ENCODE results near the gene GRIK4. TPM values are rescaled to one million over a fixed set of nuclear protein-coding genes. Genes with fewer than 3 reads are reported as not detected.
A peak's percentile ranks its signal among the peaks of the same experiment; 100 is the strongest.

GRIK4 gene
- total and polyA plus RNA-seq, 2 of the 4 experiments (the other 2 are of a cell fraction) = 0.18 to 0.38 TPM

GRCh38 chr11:120564573-120565311 lies 53.2 kb downstream of the GRIK4 start:
- peak overlapping the region; percentile 45; the same call in 1 of the 3 replicates for H2BK15ac ChIP-seq (ENCODE audit: low read depth, low read length)
- H3K4me1 ChIP-seq (ENCODE audit: control insufficient read depth, insufficient read depth, low read length) = peaks cover 6% of the 10 kb centered on the region
- H3K4me3 ChIP-seq (ENCODE audit: insufficient read depth, low read depth, low read length) = peak overlapping the region; percentile 15; the same call in 1 of the 2 replicates
- no peaks in the 10 kb centered on the region for H4K20me1 ChIP-seq (ENCODE audit: insufficient read depth, low read length)
- H2BK20ac ChIP-seq (ENCODE audit: low read depth, low read length) = peak overlapping the region; percentile 23; the same call in 1 of the 2 replicates
- H3K4me2 ChIP-seq (ENCODE audit: low read depth, low read length) = peak overlapping the region; percentile 65
- H3K9me1 ChIP-seq (ENCODE audit: insufficient read depth, low read length) = no peaks in the 10 kb centered on the region
- WGBS, 2 experiments (ENCODE audit: extremely low coverage in 2 of 2, insufficient read length in 1 of 2) = 7% methylated on average over 34 of the region's 75 CpGs; no CpG with 5 or more reads in 1 of the 2 experiments
- no TSS peak for BruUV-seq (replicated peaks)
- CTCF ChIA-PET = interaction anchor here (0.7 to 1.4 kb wide), 2 partner anchors 18 to 27 kb away, joined by 3 to 4 read pairs; no protein-coding TSS in a partner anchor
- in situ Hi-C loops (cut with MboI; ENCODE audit: low sequenced_read_pairs) = no loop called here
- peak overlapping the region; percentile 88 for H2AFZ ChIP-seq (replicated peaks; ENCODE audit: low read length, poor library complexity)
- peak overlapping the region; percentile 15; the same call in 1 of the 2 replicates for H2AK5ac ChIP-seq (ENCODE audit: low read depth, low read length)
- H2BK120ac ChIP-seq (ENCODE audit: low read depth, low read length) = peak overlapping the region; percentile 44
- TF ChIP-seq BHLHE40 (IDR thresholded peaks at IDR 0.05; ENCODE audit: low read depth, low read length) = peak; percentile 22; the same call in 1 of the 2 replicates
- TF ChIP-seq CTCF (conservative IDR thresholded peaks at IDR 0.05; ENCODE audit: low read depth, low read length) = peak; percentile 40
- TF ChIP-seq CEBPB (IDR thresholded peaks at IDR 0.05; ENCODE audit: low read depth, low read length) = peak; percentile 20; the same call in 1 of the 2 replicates
- TF ChIP-seq MXI1 (IDR thresholded peaks at IDR 0.05; ENCODE audit: borderline replicate concordance, low read depth, low read length) = 0 out of 2 replicates have a peak, but pooled peaks have one; percentile 25
- no peak for TF ChIP-seq ELK1 (IDR thresholded peaks at IDR 0.05; ENCODE audit: borderline replicate concordance, low read depth, low read length)
- peak; percentile 20; the same call in 1 of the 2 replicates for TF ChIP-seq SMC3 (IDR thresholded peaks at IDR 0.05; ENCODE audit: low read depth, low read length)
- TF ChIP-seq FOS (IDR thresholded peaks at IDR 0.05; ENCODE audit: low read depth, low read length) = peak; percentile 62
- no peak for TF ChIP-seq USF2 (IDR thresholded peaks at IDR 0.05; ENCODE audit: low read depth, low read length)
- TF ChIP-seq RAD21 (IDR thresholded peaks at IDR 0.05; ENCODE audit: low read length) = peak; percentile 32; the same call in 1 of the 2 replicates
- peak overlapping the region; percentile 34 for H3K4ac ChIP-seq (ENCODE audit: low read depth, low read length)
- intact Hi-C loops (cut with micrococcal nuclease) = no loop called here
- H3K56ac ChIP-seq (ENCODE audit: extremely low read depth, insufficient read depth, low read length) = no peak overlapping the region
- peak overlapping the region; percentile 21; the same call in 1 of the 2 replicates for H4K91ac ChIP-seq (ENCODE audit: insufficient read depth, low read depth, low read length)
- H3K27ac ChIP-seq (ENCODE audit: insufficient read depth, low read length) = no peak overlapping the region; the same call in 1 of the 2 replicates
- POLR2A ChIA-PET (ENCODE audit: unreplicated experiment) = interaction anchor here (0.6 kb wide), 2 partner anchors 9 to 45 kb away, joined by 3 to 4 read pairs; no protein-coding TSS in a partner anchor
- peak overlapping the region in 1 of 2 experiments; percentile 69; a peak in 1 of 4 replicates for H4K8ac ChIP-seq (ENCODE audit: low read depth in 2 of 2, low read length in 2 of 2)
- H3K9me3 ChIP-seq (ENCODE audit: control insufficient read depth, insufficient read depth, low read length) = no peaks in the 10 kb centered on the region
- DNase-seq (peak; percentile 75), ATAC-seq (ENCODE audit: low read depth) (peak; percentile 82)
- H2BK5ac ChIP-seq (ENCODE audit: low read depth, low read length, poor library complexity, severe bottlenecking) = no peak overlapping the region
- no peak overlapping the region; the same call in 1 of the 2 replicates for H3K14ac ChIP-seq (replicated peaks; ENCODE audit: low read depth, low read length)
- H3K23ac ChIP-seq (ENCODE audit: low read depth, low read length) = no peak overlapping the region
- no peaks in the 10 kb centered on the region for H3K79me1 ChIP-seq (ENCODE audit: low read depth in 1 of 2, low read length in 2 of 2)
- no peak overlapping the region; the same call in 1 of the 2 replicates for H4K5ac ChIP-seq (ENCODE audit: low read depth, low read length)
- H3K27me3 ChIP-seq (ENCODE audit: control insufficient read depth, insufficient read depth, low read length) = peaks cover 4% of the 10 kb centered on the region
- H3K9ac ChIP-seq (ENCODE audit: low read depth, low read length) = no peak overlapping the region
- H2AK9ac ChIP-seq (replicated peaks; ENCODE audit: low read depth, low read length, poor library complexity) = peak overlapping the region; percentile 3
- no peak overlapping the region for H3K18ac ChIP-seq (ENCODE audit: low read depth, low read length)
- dilution Hi-C loops (cut with HindIII; ENCODE audit: low sequenced_read_pairs, unreplicated experiment) = no loop called here
- H3K36me3 ChIP-seq (ENCODE audit: control insufficient read depth, insufficient read depth, low read length) = no peaks in the 10 kb centered on the region
